GM21381 (cell line): ENCODE measurements around the gene TRPM2.
"Not testable (repeated sequence)": the region's sequence is repeated elsewhere in the genome, so short reads cannot be mapped to it uniquely, and the experiment has no call there.

ENCODE experiments used
- ATAC-seq: cut with Tn5 transposase; IDR thresholded peaks from one replicate; pipeline ENCODE4 v1.9.1; 2021; ENCODE audit warnings: mild to moderate bottlenecking, moderate library complexity; ENCODE audit not compliant: unreplicated experiment

Gene TRPM2

DNA sequence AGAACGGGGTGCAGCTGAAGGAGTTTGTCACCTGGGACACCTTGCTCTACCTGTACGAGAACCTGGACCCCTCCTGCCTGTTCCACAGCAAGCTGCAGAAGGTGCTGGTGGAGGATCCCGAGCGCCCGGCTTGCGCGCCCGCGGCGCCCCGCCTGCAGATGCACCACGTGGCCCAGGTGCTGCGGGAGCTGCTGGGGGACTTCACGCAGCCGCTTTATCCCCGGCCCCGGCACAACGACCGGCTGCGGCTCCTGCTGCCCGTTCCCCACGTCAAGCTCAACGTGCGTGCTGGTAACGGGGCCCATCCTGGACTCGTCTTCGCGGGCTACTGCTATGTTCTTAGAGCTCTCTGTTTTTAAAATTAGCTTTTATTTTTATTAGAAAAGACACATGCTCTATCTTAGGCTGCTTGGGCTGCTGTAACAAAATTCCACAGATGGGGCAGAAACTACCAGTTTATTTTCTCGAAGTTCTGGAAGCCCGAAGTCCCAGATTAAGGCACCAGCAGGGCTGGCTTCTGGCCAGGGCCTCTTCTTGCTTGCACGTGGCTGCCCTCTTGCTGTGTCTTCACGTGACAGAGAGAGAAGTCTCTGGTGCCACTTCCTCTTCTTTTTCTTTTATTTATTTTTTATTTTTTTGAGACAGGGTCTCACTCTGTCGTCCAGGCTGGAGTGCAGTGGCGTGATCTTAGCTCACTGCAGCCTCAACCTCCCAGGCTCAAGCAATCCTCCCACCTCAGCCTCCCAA lies 38.1 kb downstream of the TRPM2 start:
- no peak for ATAC-seq

DNA sequence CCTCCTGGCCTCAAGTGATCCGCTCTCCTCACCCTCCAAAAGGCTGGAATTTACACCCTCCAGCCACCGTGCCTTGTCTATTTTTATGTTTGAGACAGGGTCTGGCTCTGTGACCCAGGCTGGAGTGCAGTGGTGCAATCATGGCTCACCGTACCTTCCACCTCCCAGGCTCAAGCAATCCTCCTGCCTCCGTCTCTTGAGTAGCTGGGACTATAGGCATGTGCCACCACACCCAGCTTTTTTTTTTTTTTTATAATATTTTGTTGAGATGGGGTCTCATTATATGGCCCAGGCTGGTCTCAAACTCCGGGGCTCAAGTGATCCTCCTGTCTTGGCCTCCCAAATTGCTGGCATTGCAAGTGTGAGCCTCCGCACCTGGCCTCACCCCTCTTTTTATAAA lies 38.8 kb downstream of the TRPM2 start:
- ATAC-seq, result no peak

DNA sequence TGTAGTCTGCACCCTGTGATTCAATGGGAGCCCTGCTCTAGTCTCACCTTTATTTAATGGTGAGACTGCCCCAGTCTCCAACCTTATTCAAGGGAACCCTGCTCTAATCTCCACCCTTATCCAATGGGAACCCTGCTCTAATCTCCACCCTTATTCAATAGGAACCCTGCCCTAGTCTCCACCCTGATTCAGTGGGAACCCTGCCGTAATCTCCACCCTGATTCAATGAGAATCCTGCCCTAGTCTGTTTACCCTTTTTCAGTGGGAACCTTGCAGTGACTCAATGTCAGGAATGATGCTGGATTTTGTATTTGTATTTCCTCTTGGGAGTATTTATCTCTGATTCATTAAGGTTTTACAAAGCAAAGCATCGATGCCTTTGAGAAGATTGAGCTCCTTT lies 39.5 kb downstream of the TRPM2 start:
- ATAC-seq, result no peak

DNA sequence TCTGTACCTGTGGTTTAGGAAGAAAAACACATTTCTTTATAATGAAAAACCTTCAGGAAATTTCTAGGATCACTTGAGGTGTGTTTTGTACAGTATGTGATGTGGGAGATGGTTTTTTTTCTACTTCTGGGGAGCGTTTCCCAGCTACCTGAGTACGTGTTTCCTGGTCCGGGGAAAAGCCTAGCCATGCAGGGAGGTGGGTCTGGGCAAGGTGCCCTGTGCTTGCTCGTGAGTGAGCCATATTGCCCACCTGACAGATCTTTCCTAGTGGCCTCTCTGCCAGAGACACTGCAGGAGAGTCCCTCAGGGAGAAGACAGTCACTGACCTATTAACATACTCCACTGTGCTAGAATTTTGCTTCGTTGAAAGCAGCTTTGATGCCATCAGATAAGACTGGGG lies 41.3 kb downstream of the TRPM2 start:
- no peak for ATAC-seq

DNA sequence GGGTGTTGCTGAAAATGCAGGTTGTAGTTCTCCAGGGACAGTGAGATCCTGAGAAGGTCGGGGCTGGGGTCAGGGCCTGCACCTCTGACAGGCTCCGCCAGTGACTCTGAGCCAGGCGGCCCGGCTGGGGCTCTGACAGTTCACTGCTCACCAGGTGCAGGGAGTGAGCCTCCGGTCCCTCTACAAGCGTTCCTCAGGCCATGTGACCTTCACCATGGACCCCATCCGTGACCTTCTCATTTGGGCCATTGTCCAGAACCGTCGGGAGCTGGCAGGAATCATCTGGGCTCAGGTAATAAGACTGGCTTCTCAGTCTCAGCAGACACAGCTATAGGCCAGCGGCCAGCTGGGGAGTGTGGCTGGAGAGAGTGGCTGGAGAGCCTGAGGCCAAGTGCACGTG lies 41.8 kb downstream of the TRPM2 start:
- ATAC-seq, result no peak

DNA sequence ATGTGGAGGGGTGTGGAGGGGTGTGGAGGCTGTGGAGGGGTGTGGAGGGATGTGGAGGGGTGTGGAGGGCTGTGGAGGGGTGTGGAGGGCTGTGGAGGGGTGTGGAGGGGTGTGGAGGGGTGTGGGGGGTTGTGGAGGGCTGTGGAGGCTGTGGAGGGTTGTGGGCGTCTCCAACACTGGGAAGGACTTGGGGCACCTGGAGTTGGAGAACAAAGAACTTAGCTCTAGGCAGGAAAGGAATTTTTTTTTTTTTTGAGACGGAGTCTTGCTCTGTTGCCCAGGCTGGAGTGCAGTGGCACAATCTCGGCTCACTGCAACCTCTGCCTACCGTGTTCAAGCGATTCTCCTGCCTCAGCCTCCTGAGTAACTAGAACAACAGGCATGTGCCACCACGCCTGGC lies 43.4 kb downstream of the TRPM2 start:
- ATAC-seq, result not testable (repeated sequence)

DNA sequence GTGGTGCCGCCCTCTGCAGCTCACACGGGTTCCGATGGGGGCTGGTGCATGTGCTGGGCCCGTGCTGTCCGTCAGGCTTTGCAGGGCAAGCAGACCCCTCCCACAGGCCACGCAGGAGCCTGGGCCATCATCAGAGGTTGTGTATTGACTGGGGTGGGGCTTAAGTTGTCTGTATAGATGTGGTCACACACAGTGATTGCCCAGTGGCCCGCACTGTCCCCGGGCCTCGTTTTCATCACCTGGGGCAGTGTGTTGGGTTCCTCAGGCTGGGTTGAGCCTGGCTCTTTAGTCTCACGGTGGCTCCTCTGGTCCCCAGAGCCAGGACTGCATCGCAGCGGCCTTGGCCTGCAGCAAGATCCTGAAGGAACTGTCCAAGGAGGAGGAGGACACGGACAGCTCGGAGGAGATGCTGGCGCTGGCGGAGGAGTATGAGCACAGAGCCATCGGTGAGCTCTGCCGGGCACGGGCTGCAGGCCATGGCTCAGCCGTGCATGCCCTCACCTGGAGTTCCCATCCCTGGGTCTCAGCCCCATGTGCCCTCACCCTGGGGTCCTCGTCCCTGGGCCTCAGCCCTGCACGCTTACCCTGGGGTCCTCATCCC lies 44.1 kb downstream of the TRPM2 start:
- no peak for ATAC-seq

DNA sequence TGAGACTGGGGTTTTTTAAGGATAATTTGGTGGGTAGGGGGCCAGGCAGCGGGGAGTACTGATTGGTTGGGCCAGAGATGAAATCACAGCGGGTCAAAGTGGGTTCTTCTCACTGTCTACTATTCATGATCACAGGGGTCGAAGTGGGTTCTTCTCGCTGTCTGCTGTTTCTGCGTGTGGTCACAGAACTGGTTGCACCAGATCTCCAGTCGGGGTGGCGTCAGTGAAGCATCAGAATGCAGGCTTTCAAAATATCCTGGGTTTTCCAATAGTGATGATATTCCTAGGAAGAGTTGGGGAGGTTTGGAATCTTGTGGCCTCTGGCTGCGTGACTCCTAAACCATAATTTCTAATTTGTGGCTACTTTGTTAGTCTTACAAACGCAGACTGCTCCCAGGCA lies 45.1 kb downstream of the TRPM2 start:
- no peak for ATAC-seq

DNA sequence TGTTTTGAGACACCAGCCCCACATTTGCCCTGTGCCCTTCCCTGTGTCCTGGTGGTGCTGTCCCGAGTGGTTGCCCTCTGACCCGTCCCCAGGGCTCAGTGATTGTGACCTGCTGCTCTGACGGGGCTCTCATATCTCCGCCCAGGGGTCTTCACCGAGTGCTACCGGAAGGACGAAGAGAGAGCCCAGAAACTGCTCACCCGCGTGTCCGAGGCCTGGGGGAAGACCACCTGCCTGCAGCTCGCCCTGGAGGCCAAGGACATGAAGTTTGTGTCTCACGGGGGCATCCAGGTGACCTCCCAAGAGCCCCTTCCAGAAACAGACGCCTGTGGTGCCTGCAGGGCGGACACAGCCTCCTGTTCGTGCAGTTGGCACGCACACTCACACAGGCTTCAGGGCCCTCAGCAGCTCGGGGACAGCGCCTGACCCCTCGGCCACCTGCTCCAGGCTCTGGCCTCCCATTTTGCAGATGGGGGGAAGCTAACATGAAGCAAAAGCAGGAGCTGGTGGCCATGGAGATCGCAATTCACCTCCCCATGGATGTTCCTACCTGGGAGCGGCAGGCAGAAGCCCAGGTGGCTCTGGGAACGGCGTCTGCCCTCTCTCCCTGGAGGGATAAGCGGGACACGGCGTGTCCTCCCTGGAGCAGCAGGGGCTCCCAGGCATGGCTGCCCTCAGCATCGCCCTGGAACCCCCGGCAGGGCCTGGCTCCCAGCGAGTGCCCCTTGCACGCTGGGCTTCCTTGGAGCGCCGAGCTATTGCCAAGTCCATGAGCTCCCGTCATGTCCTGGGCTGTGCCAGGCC lies 45.9 kb downstream of the TRPM2 start:
- no peak for ATAC-seq

DNA sequence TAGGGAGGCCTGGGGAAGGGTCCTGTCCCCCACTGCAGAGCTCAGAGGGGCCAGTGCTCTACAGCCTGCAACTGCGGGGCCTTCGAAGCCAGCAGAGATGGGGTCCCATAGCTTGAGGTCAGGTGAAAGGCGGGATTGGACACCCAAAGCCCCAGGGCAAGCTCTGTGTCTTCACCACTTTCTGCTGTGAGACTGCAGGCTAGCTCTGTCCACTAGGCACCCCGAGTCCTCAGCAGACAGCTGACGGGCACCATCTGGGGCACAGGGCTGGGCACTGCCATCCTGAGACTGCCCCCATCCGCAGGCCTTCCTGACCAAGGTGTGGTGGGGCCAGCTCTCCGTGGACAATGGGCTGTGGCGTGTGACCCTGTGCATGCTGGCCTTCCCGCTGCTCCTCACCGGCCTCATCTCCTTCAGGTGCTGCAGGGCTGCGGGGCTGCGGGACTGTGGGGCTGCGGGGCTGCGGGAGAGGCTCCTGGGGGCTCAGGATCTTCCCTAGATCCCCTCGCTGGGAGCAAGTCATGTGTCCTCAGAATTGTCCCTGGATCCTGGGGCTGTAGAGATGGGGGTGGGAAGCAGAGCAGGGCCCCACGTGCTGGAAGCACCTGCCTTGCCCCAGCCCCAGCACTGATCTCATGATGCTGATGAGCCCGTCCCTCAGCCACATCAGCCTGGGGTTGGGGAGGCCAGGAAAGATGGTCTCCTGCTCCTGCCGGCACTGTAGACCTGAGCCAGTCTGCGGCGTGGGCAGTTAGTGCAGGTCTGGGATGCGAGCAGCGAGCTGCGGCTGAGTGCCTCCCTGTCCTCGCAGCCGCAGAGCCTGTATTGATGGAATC lies 46.8 kb downstream of the TRPM2 start:
- ATAC-seq, result no peak

DNA sequence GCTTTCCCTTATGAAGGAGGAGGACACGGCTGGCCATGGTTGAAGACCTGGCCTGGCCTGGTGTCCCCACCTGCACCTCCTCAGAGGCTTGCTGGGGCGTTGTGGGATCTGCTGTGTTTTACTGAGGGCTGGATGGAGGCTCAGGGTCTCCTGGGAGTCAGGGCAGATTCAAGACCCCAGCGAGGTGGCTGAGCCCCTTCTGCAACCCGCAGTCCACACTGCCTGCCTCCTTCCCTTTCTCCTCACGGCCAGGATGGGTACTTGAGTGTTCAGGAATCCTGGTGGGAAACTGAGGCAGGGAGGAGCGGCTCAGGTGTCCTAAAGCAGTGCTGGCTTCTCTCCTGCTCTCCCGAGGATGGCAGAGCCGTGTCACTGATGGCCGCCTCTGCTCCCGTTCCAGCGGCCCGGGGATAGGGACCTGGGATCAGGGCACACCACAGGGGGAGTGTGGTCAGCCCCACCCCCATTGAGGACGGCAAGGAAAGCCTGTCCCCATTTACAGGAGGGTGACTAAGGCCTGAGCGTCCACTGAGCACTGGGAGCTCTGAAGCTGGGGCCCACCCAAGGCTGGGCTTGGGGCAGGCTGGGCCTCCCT lies 47.5 kb downstream of the TRPM2 start:
- no peak for ATAC-seq

DNA sequence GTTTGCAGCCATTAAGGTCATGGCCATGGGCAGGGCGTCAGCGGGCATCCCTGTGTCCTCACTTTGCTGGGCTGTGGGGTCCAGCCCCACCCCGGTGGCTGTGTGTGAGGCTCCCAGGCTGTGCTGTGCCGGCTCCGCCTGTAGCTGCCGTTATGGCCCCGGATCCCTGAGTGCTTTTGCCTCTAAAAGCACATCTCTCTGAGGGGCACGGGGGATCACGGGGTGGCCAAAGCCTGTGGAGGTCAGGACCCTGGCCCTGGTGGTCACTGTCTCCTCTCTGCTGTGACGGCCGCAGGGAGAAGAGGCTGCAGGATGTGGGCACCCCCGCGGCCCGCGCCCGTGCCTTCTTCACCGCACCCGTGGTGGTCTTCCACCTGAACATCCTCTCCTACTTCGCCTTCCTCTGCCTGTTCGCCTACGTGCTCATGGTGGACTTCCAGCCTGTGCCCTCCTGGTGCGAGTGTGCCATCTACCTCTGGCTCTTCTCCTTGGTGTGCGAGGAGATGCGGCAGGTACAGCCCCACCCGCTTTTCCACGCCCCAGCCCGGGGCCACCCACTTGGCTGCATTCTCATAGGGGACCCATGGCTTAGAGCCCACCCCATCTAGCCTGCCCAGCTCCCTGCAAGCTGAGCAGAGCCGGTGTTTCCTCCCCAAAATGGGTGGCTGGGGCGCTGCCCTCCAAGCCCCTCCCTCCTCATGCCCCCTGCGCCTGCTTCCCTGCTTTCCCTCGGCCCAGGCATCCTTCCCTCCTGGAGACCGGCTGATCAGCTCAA lies 48.2 kb downstream of the TRPM2 start:
- ATAC-seq, result no peak

DNA sequence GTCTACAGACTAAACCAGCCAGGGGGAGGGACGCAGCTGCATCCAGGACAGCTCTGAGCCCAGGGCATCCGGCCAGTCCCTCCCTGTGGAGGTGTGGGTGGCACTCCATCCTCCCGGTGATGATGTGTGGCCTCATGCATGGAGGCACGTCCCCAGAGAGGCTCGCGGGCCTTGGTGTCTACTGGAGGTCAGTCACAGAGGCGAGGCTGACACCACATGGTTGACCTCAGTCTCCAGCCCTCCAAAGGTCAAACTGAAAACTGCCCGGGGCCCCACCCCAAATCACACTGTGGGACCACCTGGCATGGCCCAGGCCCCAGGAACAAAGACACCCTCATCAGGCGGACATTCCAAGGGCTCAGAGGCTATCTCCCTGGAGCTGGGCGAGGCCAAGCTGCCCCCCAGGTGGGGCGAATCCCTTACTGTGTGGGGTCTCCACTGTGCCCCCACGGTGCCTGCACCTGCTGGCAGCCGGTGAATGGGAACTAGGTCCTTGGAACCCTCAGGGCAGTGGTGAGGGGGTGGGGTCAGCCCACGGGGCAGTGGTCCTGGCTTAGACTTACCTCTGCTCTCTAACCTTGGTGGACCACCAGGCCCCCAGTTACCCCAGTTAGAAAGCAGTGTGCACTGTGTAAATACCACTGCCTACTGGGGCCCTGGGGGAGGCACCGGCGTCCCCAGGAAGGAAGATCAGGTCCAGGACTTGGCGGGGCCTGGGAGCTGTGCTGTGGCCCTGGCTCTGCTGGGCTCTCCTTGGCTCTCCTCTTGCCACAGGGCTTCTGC lies 49.1 kb downstream of the TRPM2 start:
- ATAC-seq, result no peak

DNA sequence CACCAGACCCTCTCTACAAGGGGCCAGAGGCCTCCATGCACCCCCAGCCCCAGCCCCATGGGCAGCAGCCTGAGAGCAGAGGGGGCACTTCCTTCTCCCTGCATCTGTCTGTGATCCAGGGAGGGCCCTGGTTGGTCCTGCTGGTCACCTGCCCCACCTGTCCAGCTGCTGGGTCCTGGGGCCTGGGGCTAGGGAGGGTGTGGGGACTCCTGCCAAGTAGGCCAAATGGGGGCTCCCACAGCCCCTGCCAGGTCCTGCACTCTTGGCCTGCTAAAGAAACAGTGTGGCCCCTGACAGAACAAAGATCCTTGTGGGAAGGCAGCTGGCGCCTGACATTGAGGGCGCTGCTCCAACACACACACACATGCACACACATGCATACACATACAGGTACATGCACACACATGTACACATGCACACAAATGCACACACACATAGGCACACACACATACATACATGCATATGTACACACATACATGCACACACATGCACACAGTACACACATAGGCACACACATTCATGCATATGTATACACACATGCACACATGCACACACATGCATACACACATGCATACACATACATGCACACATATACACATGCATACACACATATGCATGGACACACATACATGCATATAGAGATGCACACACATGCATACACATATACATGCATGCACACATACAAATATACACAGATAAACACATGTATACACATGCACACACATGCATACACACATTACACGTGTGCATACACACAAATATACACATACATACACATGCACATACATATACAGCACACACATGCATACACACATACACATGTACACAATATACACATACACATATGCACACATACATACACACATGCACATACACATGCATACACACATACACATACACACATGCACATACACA lies 49.9 kb downstream of the TRPM2 start:
- no peak for ATAC-seq

DNA sequence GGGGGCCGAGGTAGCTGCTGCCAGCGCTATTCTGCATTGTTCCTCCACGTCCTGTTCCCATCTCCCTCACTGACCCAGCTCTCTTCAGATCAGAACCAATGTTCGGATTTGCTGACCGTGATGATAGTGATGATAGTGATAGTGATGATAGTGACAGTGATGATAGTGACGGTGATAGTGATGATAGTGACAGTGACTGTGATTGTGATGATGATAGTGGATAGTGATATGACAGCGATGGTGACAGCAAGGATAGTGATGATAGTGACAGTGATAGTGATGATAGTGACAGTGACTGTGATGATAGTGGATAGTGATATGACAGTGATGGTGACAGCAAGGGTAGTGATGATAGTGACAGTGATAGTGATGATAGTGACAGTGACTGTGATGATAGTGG lies 51.1 kb downstream of the TRPM2 start:
- ATAC-seq, result not testable (repeated sequence)

DNA sequence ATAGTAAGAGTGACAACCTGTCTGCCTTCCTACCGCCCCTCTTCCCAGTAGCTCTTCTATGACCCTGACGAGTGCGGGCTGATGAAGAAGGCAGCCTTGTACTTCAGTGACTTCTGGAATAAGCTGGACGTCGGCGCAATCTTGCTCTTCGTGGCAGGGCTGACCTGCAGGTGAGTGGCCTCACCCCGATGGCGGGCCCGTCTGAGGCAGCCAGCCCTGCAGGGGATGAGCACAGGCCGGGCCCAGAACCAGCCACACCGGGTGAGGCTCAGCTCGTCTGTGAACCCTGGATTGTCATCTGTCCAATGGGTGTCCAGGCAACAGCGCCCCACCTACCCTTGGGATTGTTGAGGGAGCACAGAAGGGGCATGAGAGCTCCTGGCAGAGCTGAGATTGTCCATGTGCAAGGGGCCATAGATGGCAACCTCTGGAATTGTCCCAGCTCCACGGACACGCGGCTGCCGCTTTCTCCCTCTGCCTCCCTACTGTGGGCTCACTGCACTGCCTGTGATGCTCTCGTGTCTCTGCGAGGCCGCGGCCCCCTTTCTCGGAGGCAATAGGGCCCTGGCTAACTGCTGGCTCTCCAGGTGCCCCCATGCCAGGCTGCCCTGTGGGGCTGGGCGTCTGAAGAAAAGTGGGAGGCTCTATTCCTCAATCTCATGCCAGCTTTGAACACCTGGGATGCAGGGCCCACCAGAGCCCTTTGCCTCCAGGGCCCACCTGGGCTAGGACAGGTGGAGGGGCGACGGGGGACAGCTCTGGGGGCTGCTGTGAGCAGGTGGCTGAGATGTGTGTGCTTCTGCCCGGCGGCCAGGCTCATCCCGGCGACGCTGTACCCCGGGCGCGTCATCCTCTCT lies 51.9 kb downstream of the TRPM2 start:
- no peak for ATAC-seq
